ENCODE data around the gene DUOX1. TPM values are rescaled to one million over a fixed set of nuclear protein-coding genes. Genes with fewer than 3 reads are reported as not detected.
A peak's percentile ranks its signal among the peaks of the same experiment; 100 is the strongest.

Gene DUOX1
- total RNA-seq, 1 donor from 2014 or later = 0.07 TPM

DNA sequence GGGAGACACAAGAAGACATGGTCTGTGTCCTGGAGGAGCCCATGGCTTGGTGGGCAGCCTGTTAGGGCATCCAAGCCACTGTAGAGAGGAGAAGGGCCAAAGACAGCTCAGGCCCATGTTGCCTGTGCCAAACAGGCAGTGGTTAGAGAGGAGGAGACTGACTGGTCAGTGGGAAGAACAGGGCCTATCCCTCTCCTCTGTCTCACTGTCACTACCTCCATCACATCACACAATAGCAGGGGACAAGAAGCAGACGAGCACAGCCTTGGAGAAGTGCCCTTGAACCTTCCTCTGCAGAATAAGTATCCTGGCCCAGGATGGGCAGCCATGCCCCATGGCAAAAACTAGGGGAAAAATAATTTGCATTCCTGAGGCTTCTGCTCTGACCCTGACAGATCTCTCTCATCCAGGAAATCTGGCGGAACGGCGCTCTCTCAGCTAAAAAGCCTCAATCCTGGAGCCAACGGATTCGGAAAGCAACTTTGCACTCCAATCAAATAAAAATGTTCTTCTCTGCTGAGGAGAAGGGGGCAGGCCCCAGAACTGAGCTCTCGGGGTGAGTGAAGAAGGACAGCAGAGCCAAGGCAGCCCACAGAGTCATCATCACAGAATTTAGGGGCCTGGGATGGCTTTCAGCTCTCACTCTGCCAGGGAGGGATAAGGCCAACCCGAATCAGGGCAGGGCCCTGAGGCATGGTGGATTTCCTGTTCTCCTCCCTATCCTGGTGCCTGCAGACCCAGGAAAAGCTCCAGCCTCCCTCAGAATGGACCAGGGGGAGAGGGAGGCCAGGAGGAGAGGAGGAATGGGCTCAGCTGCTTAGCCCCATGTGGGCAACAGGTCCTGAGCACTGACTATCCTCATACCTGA, 56.3 kb downstream of the DUOX1 start:
- peaks cover 4% of the 10 kb centered on the region for H3K36me3 Mint-ChIP-seq (ENCODE audit: low read depth, unreplicated experiment)
- no peak for TF ChIP-seq EZH2 (IDR thresholded peaks at IDR 0.05; ENCODE audit: insufficient read depth, low read length)
- TF ChIP-seq, protein P1, sequence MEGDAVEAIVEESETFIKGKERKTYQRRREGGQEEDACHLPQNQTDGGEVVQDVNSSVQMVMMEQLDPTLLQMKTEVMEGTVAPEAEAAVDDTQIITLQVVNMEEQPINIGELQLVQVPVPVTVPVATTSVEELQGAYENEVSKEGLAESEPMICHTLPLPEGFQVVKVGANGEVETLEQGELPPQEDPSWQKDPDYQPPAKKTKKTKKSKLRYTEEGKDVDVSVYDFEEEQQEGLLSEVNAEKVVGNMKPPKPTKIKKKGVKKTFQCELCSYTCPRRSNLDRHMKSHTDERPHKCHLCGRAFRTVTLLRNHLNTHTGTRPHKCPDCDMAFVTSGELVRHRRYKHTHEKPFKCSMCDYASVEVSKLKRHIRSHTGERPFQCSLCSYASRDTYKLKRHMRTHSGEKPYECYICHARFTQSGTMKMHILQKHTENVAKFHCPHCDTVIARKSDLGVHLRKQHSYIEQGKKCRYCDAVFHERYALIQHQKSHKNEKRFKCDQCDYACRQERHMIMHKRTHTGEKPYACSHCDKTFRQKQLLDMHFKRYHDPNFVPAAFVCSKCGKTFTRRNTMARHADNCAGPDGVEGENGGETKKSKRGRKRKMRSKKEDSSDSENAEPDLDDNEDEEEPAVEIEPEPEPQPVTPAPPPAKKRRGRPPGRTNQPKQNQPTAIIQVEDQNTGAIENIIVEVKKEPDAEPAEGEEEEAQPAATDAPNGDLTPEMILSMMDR (IDR thresholded peaks at IDR 0.05; ENCODE audit: insufficient read depth, low read depth, low read length) = no peak
- Histone ChIP-seq H4K20me1 (ENCODE audit: insufficient read depth, low read length) (peaks cover 11% of the 10 kb centered on the region), H3K4me2 (ENCODE audit: low read length) (peak overlapping the region; percentile 95), H3K27ac (ENCODE audit: low read depth, low read length) (no peak overlapping the region), H3K27me3 (ENCODE audit: insufficient read depth, low read length) (peaks cover 12% of the 10 kb centered on the region), H3K36me3 (ENCODE audit: insufficient read depth, low read length) (no peaks in the 10 kb centered on the region), H2AFZ (ENCODE audit: low read depth, low read length) (no peak overlapping the region), H3K79me2 (ENCODE audit: insufficient read depth, low read length) (no peaks in the 10 kb centered on the region), H3K9ac (ENCODE audit: low read length) (no peak overlapping the region), H3K9me3 (ENCODE audit: insufficient read depth, low read depth, low read length) (no peaks in the 10 kb centered on the region), H3K4me1 (ENCODE audit: insufficient read depth, low read length) (peaks cover 16% of the 10 kb centered on the region), H3K4me3 (ENCODE audit: insufficient read depth, low read depth, low read length) (no peak overlapping the region)
- H3K27ac Mint-ChIP-seq (ENCODE audit: unreplicated experiment) = peak overlapping the region; percentile 71
- H3K4me1 Mint-ChIP-seq (ENCODE audit: low read depth, unreplicated experiment) = peaks cover 8% of the 10 kb centered on the region
- peaks cover 16% of the 10 kb centered on the region for H3K27me3 Mint-ChIP-seq (ENCODE audit: low read depth, unreplicated experiment)
- FAIRE-seq = no peak
- DNase-seq (ENCODE audit: low read depth) = peak; percentile 15
- peak overlapping the region; percentile 85 for H3K4me3 Mint-ChIP-seq (ENCODE audit: unreplicated experiment)
- peaks cover 3% of the 10 kb centered on the region for H3K9me3 Mint-ChIP-seq (ENCODE audit: unreplicated experiment)

DNA sequence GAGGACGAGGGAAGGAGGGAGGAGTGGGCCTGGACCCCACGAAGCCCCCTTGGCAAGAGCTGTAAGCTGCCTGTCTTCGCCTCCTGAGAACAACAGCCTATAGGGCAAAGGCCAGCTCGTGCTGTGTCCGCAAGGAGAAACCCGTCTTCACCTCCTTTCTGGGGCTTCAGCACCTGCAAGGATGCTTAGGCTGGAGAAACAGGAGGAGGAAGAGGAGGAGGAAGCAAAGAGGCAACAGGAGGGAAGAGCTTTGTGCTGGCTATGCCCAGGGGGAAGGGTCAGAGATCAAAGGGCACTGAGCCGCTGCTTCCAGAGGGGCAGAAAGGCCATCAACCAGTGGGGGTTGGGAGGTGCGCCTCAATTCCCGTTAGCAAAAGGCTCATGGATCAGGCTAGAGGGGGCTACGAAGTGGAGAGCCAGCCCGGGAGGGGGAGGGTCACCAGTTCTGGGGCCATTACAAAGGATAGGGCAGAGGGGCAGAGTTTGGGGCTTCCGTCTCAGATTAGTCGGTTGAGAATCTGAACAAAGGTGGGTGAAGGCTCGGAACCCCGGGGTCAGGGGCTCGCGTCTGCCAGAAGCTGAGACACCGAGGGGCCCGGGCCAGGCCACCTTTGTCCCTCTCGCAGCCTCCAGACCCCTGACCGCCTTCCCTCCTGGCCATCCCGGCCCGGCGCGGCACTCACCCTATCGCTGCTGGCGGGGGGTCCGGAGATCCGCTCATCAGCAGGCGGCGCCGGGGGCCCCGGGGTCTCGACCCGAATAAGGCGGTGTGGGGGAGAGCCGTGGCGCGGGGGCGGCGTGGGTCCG, 57.2 kb downstream of the DUOX1 start:
- FAIRE-seq = no peak
- peak overlapping the region; percentile 50 for H3K9ac ChIP-seq (ENCODE audit: low read length)
- Mint-ChIP-seq H3K9me3 (ENCODE audit: unreplicated experiment) (peaks cover 3% of the 10 kb centered on the region), H3K4me1 (ENCODE audit: low read depth, unreplicated experiment) (peaks cover 8% of the 10 kb centered on the region), H3K27ac (ENCODE audit: unreplicated experiment) (peak overlapping the region; percentile 16), H3K4me3 (ENCODE audit: unreplicated experiment) (peak overlapping the region; percentile 85), H3K27me3 (ENCODE audit: low read depth, unreplicated experiment) (peaks cover 16% of the 10 kb centered on the region), H3K36me3 (ENCODE audit: low read depth, unreplicated experiment) (peaks cover 4% of the 10 kb centered on the region)
- H3K27me3 ChIP-seq (ENCODE audit: insufficient read depth, low read length) = peaks cover 12% of the 10 kb centered on the region
- no peak for DNase-seq (ENCODE audit: low read depth)
- H3K4me1 ChIP-seq (ENCODE audit: insufficient read depth, low read length) = peaks cover 16% of the 10 kb centered on the region
- H3K9me3 ChIP-seq (ENCODE audit: insufficient read depth, low read depth, low read length) = no peaks in the 10 kb centered on the region
- peaks cover 11% of the 10 kb centered on the region for H4K20me1 ChIP-seq (ENCODE audit: insufficient read depth, low read length)
- H3K36me3 ChIP-seq (ENCODE audit: insufficient read depth, low read length) = no peaks in the 10 kb centered on the region
- no peak for TF ChIP-seq EZH2 (IDR thresholded peaks at IDR 0.05; ENCODE audit: insufficient read depth, low read length)
- TF ChIP-seq, protein P1 (IDR thresholded peaks at IDR 0.05; ENCODE audit: insufficient read depth, low read depth, low read length) = no peak
- peak overlapping the region; percentile 95 for H3K4me2 ChIP-seq (ENCODE audit: low read length)
- peak overlapping the region; percentile 28 for H3K4me3 ChIP-seq (ENCODE audit: insufficient read depth, low read depth, low read length)
- no peak overlapping the region for H3K27ac ChIP-seq (ENCODE audit: low read depth, low read length)
- H2AFZ ChIP-seq (ENCODE audit: low read depth, low read length) = no peak overlapping the region
- H3K79me2 ChIP-seq (ENCODE audit: insufficient read depth, low read length) = no peaks in the 10 kb centered on the region

Data from astrocyte (in vitro differentiated cells and primary cell).